Hematopoietic multipotent progenitor cell treated with erythropoietin and hydrocortisone succinate and interleukin-3 and kit ligand, for 8 days (in vitro differentiated cells): ENCODE results near the gene POPDC3.

Experiments used
- DNase-seq: peaks from one replicate; pipeline ENCODE4 v3.0.0-alpha.2; 2015

Gene POPDC3

DNA sequence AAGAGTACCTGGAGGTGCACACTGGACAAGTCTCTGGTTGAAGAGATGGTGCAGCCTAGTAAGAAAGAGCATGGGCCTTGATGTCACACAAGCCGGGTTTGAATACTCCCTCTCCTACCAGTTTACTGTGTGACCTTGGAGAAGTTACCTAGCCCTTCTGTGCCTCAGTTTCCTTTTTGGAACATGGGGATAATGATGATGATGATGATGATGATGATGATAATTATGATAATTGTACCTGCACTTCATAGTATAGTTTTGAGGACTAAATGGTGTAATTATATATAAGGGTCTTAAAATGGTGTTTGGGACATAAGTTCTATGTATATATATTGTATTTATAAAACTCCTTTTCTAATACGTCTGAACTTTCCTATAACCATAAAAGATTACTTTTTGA is 41.7 kb downstream of the POPDC3 start:
- DNase-seq: no peak

GRCh38 chr6:105137388-105137787 is 42.4 kb downstream of the POPDC3 start:
- no peak for DNase-seq

- DNase-seq: no peak
Measured at GRCh38 chr6:105136431-105137350, 43.1 kb downstream of the POPDC3 start.

DNA sequence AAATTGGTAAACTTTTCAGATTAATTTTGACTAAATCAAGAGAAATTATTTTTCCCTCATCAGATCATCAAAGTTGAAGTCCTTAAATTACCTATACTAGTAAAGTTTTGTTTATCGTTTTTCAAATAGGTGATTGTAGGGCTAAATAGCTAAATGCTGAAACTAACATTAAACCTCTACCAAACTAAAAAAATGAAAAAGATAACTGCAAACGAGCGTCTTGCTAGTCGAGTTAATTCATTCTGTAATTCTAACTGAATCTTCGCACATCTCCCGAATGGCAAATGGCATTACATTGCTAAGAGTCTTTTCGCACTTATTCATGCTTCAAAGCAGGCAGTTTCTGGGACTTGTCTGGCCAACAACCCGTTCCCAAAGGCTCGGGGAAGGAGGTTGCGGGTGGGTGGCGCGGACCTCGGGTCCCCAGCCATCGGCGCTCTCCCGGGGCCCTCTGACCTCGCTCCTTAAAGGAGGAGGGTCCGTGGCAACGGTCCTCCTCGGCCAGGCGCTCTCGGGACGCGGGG is 43.8 kb downstream of the POPDC3 start:
- no peak for DNase-seq

DNA sequence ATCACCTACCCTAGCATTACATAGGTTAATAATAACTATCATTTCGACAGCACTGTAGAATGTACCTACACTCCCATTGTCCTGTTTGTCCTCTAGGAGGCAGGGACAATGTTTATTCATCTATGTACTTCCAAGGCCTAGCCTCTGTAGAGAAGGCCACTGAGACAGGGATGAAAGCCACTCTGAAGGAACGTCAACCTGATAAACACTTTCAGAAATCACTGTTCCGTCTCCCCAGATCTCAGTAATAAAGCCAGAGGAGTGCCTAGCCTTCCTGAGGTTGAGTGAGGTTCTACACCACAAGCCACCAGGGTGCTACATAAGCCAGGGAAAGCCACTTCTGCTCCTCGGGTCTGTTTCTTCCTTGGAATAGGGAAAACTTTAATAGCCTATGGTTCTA is 44.8 kb downstream of the POPDC3 start:
- peak; percentile 2 for DNase-seq

GRCh38 chr6:105122717-105123116 is 57.1 kb downstream of the POPDC3 start:
- DNase-seq: no peak

DNA sequence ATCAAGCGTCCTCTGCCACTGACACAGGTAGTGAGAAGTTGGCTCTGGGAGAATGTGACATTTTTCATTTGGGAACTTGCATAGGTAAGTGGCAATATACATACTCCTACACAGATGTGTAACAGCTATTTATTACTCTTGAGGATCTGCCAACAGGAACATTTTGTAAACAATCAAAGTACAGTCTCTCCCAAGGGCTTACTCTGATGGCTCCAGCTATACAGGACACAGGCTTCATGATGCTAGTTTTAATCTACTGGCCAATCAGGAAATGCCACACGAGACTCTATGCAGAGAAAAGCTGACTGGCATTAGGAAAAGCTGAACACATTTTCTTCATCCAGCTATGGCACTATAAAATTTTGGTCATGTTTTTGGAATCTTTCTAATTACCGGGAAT is 57.8 kb downstream of the POPDC3 start:
- no peak for DNase-seq

GRCh38 chr6:105120570-105120969 is 59.2 kb downstream of the POPDC3 start:
- DNase-seq: no peak

- DNase-seq: no peak
Measured at GRCh38 chr6:105116150-105116549, 63.7 kb downstream of the POPDC3 start.

- no peak for DNase-seq
Measured at GRCh38 chr6:105113422-105113821, 66.4 kb downstream of the POPDC3 start.

- DNase-seq: no peak
Measured at GRCh38 chr6:105112577-105112976, 67.2 kb downstream of the POPDC3 start.

DNA sequence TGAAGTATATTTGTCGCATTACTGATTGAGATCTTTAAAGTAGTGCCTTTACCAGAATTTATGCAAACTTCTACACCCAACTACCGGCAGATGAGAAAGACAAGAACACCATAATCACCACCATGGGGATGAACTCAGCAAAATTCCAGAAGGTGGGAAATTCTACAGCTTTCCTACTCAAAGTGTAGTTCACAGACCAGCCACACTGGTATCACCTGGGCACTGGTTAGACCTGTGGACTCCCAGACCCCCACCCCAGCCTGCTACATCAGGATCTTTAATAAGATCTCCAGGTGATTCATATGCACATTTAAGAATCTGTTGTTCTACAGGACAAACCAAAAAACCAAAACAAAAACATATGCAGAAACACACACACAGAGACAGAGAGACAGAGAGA is 67.9 kb downstream of the POPDC3 start:
- DNase-seq: no peak

- DNase-seq: no peak
Measured at GRCh38 chr6:105111105-105111504, 68.7 kb downstream of the POPDC3 start.

- DNase-seq: no peak
Measured at GRCh38 chr6:105109955-105110895, 69.6 kb downstream of the POPDC3 start.

DNA sequence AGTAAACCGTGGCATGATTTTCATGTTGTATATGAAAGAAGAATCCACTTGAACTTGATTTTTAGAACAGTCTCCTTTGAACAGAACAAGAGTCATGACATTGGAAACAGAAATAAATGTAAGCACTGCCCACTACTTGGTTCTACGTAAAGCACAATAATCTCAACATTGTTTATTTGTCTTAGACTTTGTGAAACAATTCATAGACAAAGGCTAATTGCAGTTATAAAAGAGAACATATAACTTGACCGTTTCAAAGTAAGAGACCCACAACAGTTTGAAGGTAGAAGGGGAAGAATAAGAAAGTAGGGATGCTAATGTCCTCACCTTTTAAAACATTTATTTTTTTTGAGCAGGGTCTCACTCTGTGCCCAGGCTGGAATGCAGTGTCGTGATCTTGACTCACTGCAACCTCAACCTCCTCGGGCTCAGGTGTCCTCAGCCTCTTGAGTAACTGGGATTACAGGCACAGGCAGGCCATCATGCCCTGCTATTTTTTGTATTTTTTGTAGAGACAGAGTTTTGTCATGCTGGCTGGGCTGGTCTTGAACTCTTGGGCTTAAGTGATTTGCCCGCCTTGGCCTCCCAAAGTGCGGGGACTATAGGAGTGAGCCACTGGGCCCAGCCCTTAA is 71.1 kb downstream of the POPDC3 start:
- no peak for DNase-seq
